H9 (cell line): Measurements from ENCODE around the gene GLP2R. TPM values are rescaled to one million over a fixed set of nuclear protein-coding genes. Genes with fewer than 3 reads are reported as not detected.

Experiments used
- DNase-seq: peaks from one replicate; pipeline ENCODE4 v3.0.0-alpha.2; 2017
- H2AFZ ChIP-seq: one replicate; pipeline ENCODE4 v1.6.1; 2013; ENCODE audit warnings: mild to moderate bottlenecking, low read length, control low read depth, moderate library complexity
- H2AK5ac ChIP-seq: 2 replicates; pipeline ENCODE4 v1.6.1; 2013; ENCODE audit warnings: low read length, control low read depth, mixed read lengths; ENCODE audit not compliant: insufficient read length
- H2BK120ac ChIP-seq: one replicate; pipeline ENCODE4 v1.6.1; 2013; ENCODE audit warnings: low read depth, mild to moderate bottlenecking, low read length, control low read depth, inconsistent platforms; ENCODE audit not compliant: poor library complexity, severe bottlenecking
- H2BK12ac ChIP-seq: 2 replicates; pipeline ENCODE4 v1.6.1; 2013; ENCODE audit warnings: low read length, control low read depth, mixed read lengths, low read depth; ENCODE audit not compliant: insufficient read length
- H2BK15ac ChIP-seq: 2 replicates; pipeline ENCODE4 v1.6.1; 2013; ENCODE audit warnings: low read depth, low read length, control low read depth
- H2BK20ac ChIP-seq: one replicate; pipeline ENCODE4 v1.6.1; 2013; ENCODE audit warnings: low read depth, mild to moderate bottlenecking, low read length, control low read depth, inconsistent platforms; ENCODE audit not compliant: poor library complexity, severe bottlenecking
- H2BK5ac ChIP-seq: 2 replicates; pipeline ENCODE4 v1.6.1; 2013; ENCODE audit warnings: low read length, control low read depth, mixed read lengths; ENCODE audit not compliant: insufficient read length
- H3K14ac ChIP-seq: 2 replicates; pipeline ENCODE4 v1.6.1; 2013; ENCODE audit warnings: low read length, control low read depth; ENCODE audit not compliant: insufficient read depth
- H3K18ac ChIP-seq: 2 replicates; pipeline ENCODE4 v1.6.1; 2013; ENCODE audit warnings: low read depth, mild to moderate bottlenecking, mixed read lengths, low read length, control low read depth; ENCODE audit not compliant: insufficient read length
- H3K23ac ChIP-seq: 2 replicates; pipeline ENCODE4 v1.6.1; 2013; ENCODE audit warnings: low read length, control low read depth, mixed read lengths, low read depth; ENCODE audit not compliant: insufficient read length
- H3K23me2 ChIP-seq: 2 replicates; pipeline ENCODE4 v1.6.1; 2013; ENCODE audit warnings: low read depth, mild to moderate bottlenecking, mixed read lengths, low read length, control low read depth; ENCODE audit not compliant: insufficient read length, poor library complexity, severe bottlenecking
- H3K27ac ChIP-seq: 2 replicates; pipeline ENCODE4 v1.5.1; 2013; ENCODE audit warnings: low read length, control low read depth, mixed read lengths, low read depth; ENCODE audit not compliant: insufficient read length
- H3K27me3 ChIP-seq: 2 replicates; pipeline ENCODE4 v1.6.1; 2013; ENCODE audit warnings: low read length, control low read depth, inconsistent platforms; ENCODE audit not compliant: insufficient read depth
- H3K4ac ChIP-seq: 2 replicates; pipeline ENCODE4 v1.6.1; 2013; ENCODE audit warnings: low read depth, mild to moderate bottlenecking, control low read depth, inconsistent platforms, low read length, moderate library complexity
- H3K4me1 ChIP-seq: 2 replicates; pipeline ENCODE4 v1.6.1; 2013; ENCODE audit warnings: low read length, control low read depth, inconsistent platforms; ENCODE audit not compliant: insufficient read depth
- H3K4me2 ChIP-seq: 2 replicates; pipeline ENCODE4 v1.6.1; 2013; ENCODE audit warnings: low read length, control low read depth, mixed read lengths; ENCODE audit not compliant: insufficient read length, insufficient read depth
- H3K56ac ChIP-seq: 2 replicates; pipeline ENCODE4 v1.6.1; 2013; ENCODE audit warnings: low read depth, mild to moderate bottlenecking, mixed read lengths, low read length, control low read depth; ENCODE audit not compliant: insufficient read length
- H3K79me1 ChIP-seq: 2 replicates; pipeline ENCODE4 v1.6.1; 2013; ENCODE audit warnings: low read depth, mild to moderate bottlenecking, moderate library complexity, low read length, control low read depth, inconsistent platforms; ENCODE audit not compliant: insufficient read depth, poor library complexity, severe bottlenecking
- H3K79me2 ChIP-seq: 2 replicates; pipeline ENCODE4 v1.6.1; 2013; ENCODE audit warnings: low read length, control low read depth, inconsistent platforms; ENCODE audit not compliant: insufficient read depth
- H3K9ac ChIP-seq: 2 replicates; pipeline ENCODE4 v1.6.1; 2013; ENCODE audit warnings: low read length, control low read depth, mixed read lengths; ENCODE audit not compliant: insufficient read length; ENCODE audit errors: extremely low read depth
- H3K9me3 ChIP-seq: one replicate; pipeline ENCODE4 v1.6.1; 2013; ENCODE audit warnings: low read depth, low read length, inconsistent platforms; ENCODE audit not compliant: control insufficient read depth
- H3T11ph ChIP-seq: one replicate; pipeline ENCODE4 v1.6.1; 2013; ENCODE audit warnings: mild to moderate bottlenecking, low read length, control low read depth, inconsistent platforms
- H4K20me1 ChIP-seq: one replicate; pipeline ENCODE4 v1.6.1; 2013; ENCODE audit not compliant: control insufficient read depth, insufficient read length, insufficient read depth
- H4K5ac ChIP-seq: 2 replicates; pipeline ENCODE4 v1.6.1; 2013; ENCODE audit warnings: low read depth, mild to moderate bottlenecking, mixed read lengths, low read length, control low read depth; ENCODE audit not compliant: insufficient read length
- H4K8ac ChIP-seq: replicated peaks from 2 replicates; pipeline ENCODE4 v1.6.1; 2013; ENCODE audit warnings: low read length, control low read depth, mixed read lengths, low read depth; ENCODE audit not compliant: insufficient read length
- H4K91ac ChIP-seq: 2 replicates; pipeline ENCODE4 v1.6.1; 2013; ENCODE audit warnings: low read depth, mild to moderate bottlenecking, moderate library complexity, mixed read lengths, low read length, control low read depth; ENCODE audit not compliant: insufficient read length
- H3K27ac Mint-ChIP-seq, 3 experiments: 2 replicates in 2 of 3; 3 replicates in 1 of 3; pipeline ENCODE4 v1.8.0; 2020 to 2021; ENCODE audit warnings: mixed read lengths in 3 of 3, mild to moderate bottlenecking in 1 of 3, moderate library complexity in 1 of 3
- H3K27me3 Mint-ChIP-seq: 2 replicates; pipeline ENCODE4 v1.8.0; 2021; ENCODE audit warnings: low read depth, mild to moderate bottlenecking, moderate library complexity, mixed read lengths
- H3K36me3 Mint-ChIP-seq, 3 experiments: 2 replicates in 2 of 3; 3 replicates in 1 of 3; pipeline ENCODE4 v1.8.0; 2020 to 2021; ENCODE audit warnings: low read depth in 3 of 3, mixed read lengths in 3 of 3; ENCODE audit not compliant: insufficient read depth in 1 of 3
- H3K4me1 Mint-ChIP-seq, 2 experiments: 2 replicates each; pipeline ENCODE4 v1.8.0; 2020; ENCODE audit warnings: mixed read lengths in 2 of 2
- H3K4me3 Mint-ChIP-seq, 2 experiments: 2 replicates in 1 of 2; 3 replicates in 1 of 2; pipeline ENCODE4 v1.8.0; 2020 to 2021; ENCODE audit warnings: mild to moderate bottlenecking in 2 of 2, mixed read lengths in 2 of 2, moderate library complexity in 1 of 2
- H3K9me3 Mint-ChIP-seq, 2 experiments: 2 replicates in 1 of 2; 3 replicates in 1 of 2; pipeline ENCODE4 v1.8.0; 2020; ENCODE audit warnings: mild to moderate bottlenecking in 2 of 2, mixed read lengths in 2 of 2, moderate library complexity in 1 of 2
- WGBS: extraction: QIAGEN DNeasy Blood & Tissue Kit; methylation state at CpG from one replicate; pipeline ENCODE4 v1.1.7; 2013; ENCODE audit warnings: missing lambda C conversion rate, low lambda C conversion rate, mixed read lengths; ENCODE audit not compliant: insufficient read length; ENCODE audit errors: extremely low coverage; 5-methylcytosine and 5-hydroxymethylcytosine counted together
- total RNA-seq: library from RNA; stranded (reverse); gene quantifications from 2 replicates; pipeline ENCODE4 v1.2.1, GENCODE V29; 2021
- TF ChIP-seq, protein P1 (sequence below): fragments of 200-600 bp; sonication (generic); conservative IDR thresholded peaks from 3 replicates; pipeline ENCODE4 v1.8.0; 2021; ENCODE audit warnings: antibody characterized with exemption, mild to moderate bottlenecking

Gene GLP2R
- total RNA-seq, 1 experiment from 2014 or later, result not detected

DNA sequence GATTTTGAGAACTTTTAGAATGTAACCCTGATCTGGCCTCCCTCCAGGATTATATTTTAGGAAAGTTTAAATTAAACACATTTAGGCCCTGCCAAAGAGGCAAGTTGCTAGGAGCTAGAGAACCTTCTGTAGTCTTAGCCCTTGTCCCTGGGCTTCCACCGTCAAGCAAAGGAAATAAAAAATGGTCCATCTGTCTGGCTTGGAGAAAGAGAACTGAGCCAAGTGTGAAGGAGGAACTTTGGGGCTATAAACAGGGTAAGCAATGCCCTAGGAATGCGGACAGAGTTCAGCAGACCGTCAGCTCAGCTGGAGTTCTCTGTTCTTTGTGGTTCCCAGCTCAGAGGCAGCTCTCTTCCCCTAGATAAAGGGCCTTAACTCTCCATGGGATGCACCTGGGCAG, 49.7 kb downstream of the GLP2R start:
- DNase-seq, result peak; percentile 38

More for the DNA sequence above, 49.7 kb downstream of the GLP2R start:
- Histone ChIP-seq H2AFZ (no peak overlapping the region), H3K9ac (no peak overlapping the region), H2BK12ac (no peak overlapping the region), H4K8ac (no peak overlapping the region), H3K79me2 (no peaks in the 10 kb centered on the region), H2BK120ac (no peak overlapping the region), H3K4me2 (no peak overlapping the region), H2BK15ac (no peak overlapping the region), H2AK5ac (no peak overlapping the region), H4K5ac (no peak overlapping the region), H4K91ac (no peak overlapping the region), H2BK5ac (no peak overlapping the region), H3T11ph (no peak overlapping the region), H3K18ac (no peak overlapping the region), H3K4me1 (no peaks in the 10 kb centered on the region), H3K14ac (no peak overlapping the region), H4K20me1 (no peaks in the 10 kb centered on the region), H3K27me3 (no peaks in the 10 kb centered on the region), H3K79me1 (no peaks in the 10 kb centered on the region), H3K4ac (no peak overlapping the region), H3K23me2 (no peaks in the 10 kb centered on the region), H3K9me3 (no peaks in the 10 kb centered on the region), H3K27ac (no peak overlapping the region), H2BK20ac (no peak overlapping the region), H3K56ac (no peak overlapping the region), H3K23ac (no peak overlapping the region)
- Mint-ChIP-seq H3K27me3 (no peaks in the 10 kb centered on the region), H3K4me3 (no peak overlapping the region), H3K36me3 (no peaks in the 10 kb centered on the region), H3K27ac (no peak overlapping the region), H3K4me1 (peaks cover 11 to 13% of the 10 kb centered on the region in 2 experiments), H3K9me3 (no peaks in the 10 kb centered on the region)
- TF ChIP-seq, protein P1, sequence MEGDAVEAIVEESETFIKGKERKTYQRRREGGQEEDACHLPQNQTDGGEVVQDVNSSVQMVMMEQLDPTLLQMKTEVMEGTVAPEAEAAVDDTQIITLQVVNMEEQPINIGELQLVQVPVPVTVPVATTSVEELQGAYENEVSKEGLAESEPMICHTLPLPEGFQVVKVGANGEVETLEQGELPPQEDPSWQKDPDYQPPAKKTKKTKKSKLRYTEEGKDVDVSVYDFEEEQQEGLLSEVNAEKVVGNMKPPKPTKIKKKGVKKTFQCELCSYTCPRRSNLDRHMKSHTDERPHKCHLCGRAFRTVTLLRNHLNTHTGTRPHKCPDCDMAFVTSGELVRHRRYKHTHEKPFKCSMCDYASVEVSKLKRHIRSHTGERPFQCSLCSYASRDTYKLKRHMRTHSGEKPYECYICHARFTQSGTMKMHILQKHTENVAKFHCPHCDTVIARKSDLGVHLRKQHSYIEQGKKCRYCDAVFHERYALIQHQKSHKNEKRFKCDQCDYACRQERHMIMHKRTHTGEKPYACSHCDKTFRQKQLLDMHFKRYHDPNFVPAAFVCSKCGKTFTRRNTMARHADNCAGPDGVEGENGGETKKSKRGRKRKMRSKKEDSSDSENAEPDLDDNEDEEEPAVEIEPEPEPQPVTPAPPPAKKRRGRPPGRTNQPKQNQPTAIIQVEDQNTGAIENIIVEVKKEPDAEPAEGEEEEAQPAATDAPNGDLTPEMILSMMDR, result no peak
- WGBS, result no CpG with 5 or more reads among the region's 3 CpGs
